Activated CD8-positive, alpha-beta memory T cell treated with anti-CD3 and anti-CD28 coated beads, Interleukin-2, amount 50 U/mL, for 1 hour (primary cell): ENCODE measurements around the gene LRRC4C.

Experiments
- DNase-seq: peaks from one replicate; pipeline ENCODE4 v3.0.0-alpha.2; 2020; ENCODE audit errors: extremely low read depth

LRRC4C gene

GRCh38 chr11:41254966-41255365 is 204.5 kb downstream of the LRRC4C start:
- DNase-seq, result no peak

- no peak for DNase-seq
Measured at GRCh38 chr11:41250408-41250935, 209.0 kb downstream of the LRRC4C start.

GRCh38 chr11:41247621-41248020 is 211.8 kb downstream of the LRRC4C start:
- DNase-seq, result no peak

- no peak for DNase-seq
Measured at GRCh38 chr11:41246399-41246745, 213.1 kb downstream of the LRRC4C start.

- DNase-seq, result no peak
Measured at GRCh38 chr11:41245704-41246398, 213.6 kb downstream of the LRRC4C start.

GRCh38 chr11:41245184-41245583 is 214.3 kb downstream of the LRRC4C start:
- no peak for DNase-seq

- no peak for DNase-seq
Measured at GRCh38 chr11:41237382-41237781, 222.1 kb downstream of the LRRC4C start.

GRCh38 chr11:41235668-41236067 is 223.8 kb downstream of the LRRC4C start:
- DNase-seq, result no peak

GRCh38 chr11:41225856-41226633 is 233.4 kb downstream of the LRRC4C start:
- DNase-seq, result no peak

- DNase-seq, result no peak
Measured at GRCh38 chr11:41222236-41222635, 237.2 kb downstream of the LRRC4C start.

GRCh38 chr11:41206388-41206787 is 253.1 kb downstream of the LRRC4C start:
- no peak for DNase-seq

GRCh38 chr11:41201156-41201555 is 258.3 kb downstream of the LRRC4C start:
- no peak for DNase-seq

- no peak for DNase-seq
Measured at GRCh38 chr11:41190437-41191082, 268.9 kb downstream of the LRRC4C start.

- DNase-seq, result no peak
Measured at GRCh38 chr11:41189701-41190436, 269.6 kb downstream of the LRRC4C start.

- DNase-seq, result no peak
Measured at GRCh38 chr11:41177791-41178190, 281.7 kb downstream of the LRRC4C start.

- DNase-seq, result no peak
Measured at GRCh38 chr11:41175304-41175972, 284.0 kb downstream of the LRRC4C start.

GRCh38 chr11:41146326-41146725 is 313.1 kb downstream of the LRRC4C start:
- no peak for DNase-seq

- DNase-seq, result no peak
Measured at GRCh38 chr11:41145420-41145819, 314.0 kb downstream of the LRRC4C start.

GRCh38 chr11:41134971-41135370 is 324.5 kb downstream of the LRRC4C start:
- DNase-seq, result no peak

GRCh38 chr11:41133023-41133422 is 326.4 kb downstream of the LRRC4C start:
- DNase-seq, result no peak

GRCh38 chr11:41121600-41121999 is 337.9 kb downstream of the LRRC4C start:
- DNase-seq, result no peak
